ENCODE data around the gene FKBP2. TPM values are rescaled to one million over a fixed set of nuclear protein-coding genes. Genes with fewer than 3 reads are reported as not detected.

Gene FKBP2
- total RNA-seq, 1 donor from 2014 or later = 54.7 TPM

GRCh38 chr11:64207256-64208085, 33.4 kb upstream of the FKBP2 start:
- H3K36me3 Mint-ChIP-seq (ENCODE audit: unreplicated experiment) = peaks cover 18% of the 10 kb centered on the region
- DNase-seq (ENCODE audit: extremely low spot score, unreplicated experiment) = no peak
- no peak overlapping the region for H3K4me3 Mint-ChIP-seq (ENCODE audit: unreplicated experiment)
- H3K9me3 Mint-ChIP-seq (ENCODE audit: unreplicated experiment) = no peaks in the 10 kb centered on the region
- H3K4me1 Mint-ChIP-seq (ENCODE audit: unreplicated experiment) = peaks cover 17% of the 10 kb centered on the region
- H3K27ac Mint-ChIP-seq (ENCODE audit: unreplicated experiment) = peak overlapping the region; percentile 80
- no peaks in the 10 kb centered on the region for H3K27me3 Mint-ChIP-seq (ENCODE audit: unreplicated experiment)
- TF ChIP-seq, protein P1, sequence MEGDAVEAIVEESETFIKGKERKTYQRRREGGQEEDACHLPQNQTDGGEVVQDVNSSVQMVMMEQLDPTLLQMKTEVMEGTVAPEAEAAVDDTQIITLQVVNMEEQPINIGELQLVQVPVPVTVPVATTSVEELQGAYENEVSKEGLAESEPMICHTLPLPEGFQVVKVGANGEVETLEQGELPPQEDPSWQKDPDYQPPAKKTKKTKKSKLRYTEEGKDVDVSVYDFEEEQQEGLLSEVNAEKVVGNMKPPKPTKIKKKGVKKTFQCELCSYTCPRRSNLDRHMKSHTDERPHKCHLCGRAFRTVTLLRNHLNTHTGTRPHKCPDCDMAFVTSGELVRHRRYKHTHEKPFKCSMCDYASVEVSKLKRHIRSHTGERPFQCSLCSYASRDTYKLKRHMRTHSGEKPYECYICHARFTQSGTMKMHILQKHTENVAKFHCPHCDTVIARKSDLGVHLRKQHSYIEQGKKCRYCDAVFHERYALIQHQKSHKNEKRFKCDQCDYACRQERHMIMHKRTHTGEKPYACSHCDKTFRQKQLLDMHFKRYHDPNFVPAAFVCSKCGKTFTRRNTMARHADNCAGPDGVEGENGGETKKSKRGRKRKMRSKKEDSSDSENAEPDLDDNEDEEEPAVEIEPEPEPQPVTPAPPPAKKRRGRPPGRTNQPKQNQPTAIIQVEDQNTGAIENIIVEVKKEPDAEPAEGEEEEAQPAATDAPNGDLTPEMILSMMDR (IDR thresholded peaks at IDR 0.05) = no peak

DNA sequence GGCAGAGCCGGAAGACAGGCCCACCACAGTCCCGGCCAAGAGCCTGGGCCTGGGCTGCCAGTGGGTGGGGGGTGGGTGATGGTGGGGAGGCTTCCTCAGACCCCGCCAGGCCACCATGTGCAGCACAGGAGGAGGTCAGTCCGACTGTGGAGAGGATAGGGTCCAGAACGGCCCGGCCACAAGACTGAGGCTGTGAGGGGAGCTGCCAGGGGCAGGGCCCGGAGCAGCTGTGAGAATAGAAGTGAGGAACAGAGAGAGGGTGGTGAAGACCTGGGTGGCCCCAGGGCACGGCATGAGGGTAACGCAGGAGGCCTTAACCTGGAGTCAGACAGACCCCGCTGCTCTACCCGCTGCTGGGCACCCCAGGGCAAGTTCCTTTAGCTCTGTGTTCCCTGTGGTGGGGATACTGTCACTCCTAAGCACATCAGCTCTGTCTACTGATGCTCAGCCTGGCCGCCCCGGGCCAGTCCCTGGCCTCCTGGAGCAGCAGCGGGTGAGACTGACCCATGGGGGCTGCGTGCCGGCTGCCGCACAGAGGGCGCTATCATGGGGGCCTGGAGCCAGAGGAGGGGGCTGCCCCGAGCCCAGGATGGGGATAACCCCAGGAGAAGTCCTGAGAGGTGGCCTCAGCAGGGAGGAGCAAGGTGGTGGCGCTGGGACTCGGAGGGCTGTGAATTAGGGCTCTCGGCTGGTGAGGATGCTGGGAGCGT, 32.7 kb upstream of the FKBP2 start:
- Mint-ChIP-seq H3K4me1 (ENCODE audit: unreplicated experiment) (peaks cover 17% of the 10 kb centered on the region), H3K4me3 (ENCODE audit: unreplicated experiment) (no peak overlapping the region), H3K9me3 (ENCODE audit: unreplicated experiment) (no peaks in the 10 kb centered on the region), H3K27ac (ENCODE audit: unreplicated experiment) (peak overlapping the region; percentile 80), H3K27me3 (ENCODE audit: unreplicated experiment) (no peaks in the 10 kb centered on the region), H3K36me3 (ENCODE audit: unreplicated experiment) (peaks cover 13% of the 10 kb centered on the region)
- TF ChIP-seq, protein P1 (IDR thresholded peaks at IDR 0.05) = no peak
- no peak for DNase-seq (ENCODE audit: extremely low spot score, unreplicated experiment)

DNA sequence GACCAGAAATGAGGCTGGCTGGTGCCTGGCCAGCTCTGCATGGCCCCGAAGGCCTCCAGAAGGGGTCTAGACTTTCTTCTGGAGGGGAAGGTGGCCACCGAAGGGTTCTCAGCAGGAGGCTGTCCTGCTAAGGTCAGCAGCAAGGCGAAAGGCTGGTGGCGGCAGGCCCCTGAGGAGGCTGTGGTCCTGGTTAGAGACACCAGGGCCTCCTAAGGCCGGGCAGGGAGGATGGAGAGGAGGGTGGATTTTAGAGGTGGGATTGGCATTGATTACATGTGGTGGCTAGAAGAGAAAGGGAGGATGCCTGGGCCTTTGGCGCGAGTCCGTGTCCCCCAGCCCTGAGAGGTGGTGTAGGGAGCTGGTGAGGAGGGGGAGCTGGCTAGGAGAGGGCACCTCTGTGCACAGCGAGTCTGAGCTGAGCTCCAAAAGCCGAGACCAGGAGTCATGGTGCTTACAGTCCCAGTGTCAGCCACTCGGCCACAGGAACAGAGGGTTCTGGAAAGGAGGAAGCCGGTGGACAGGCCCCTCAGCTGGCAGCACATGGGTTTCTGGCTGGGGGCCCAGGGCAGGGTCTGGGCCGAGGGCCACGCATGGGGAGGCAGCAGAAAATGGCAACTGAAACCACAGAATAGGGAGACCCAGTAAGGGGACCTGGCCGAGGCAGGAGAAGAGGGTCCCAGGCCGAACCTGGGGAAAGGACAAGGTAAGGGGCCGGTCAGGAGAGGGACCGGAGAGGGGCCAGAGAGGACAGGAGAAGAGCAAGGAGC, 31.9 kb upstream of the FKBP2 start:
- Mint-ChIP-seq H3K9me3 (ENCODE audit: unreplicated experiment) (no peaks in the 10 kb centered on the region), H3K4me1 (ENCODE audit: unreplicated experiment) (peaks cover 15% of the 10 kb centered on the region), H3K27me3 (ENCODE audit: unreplicated experiment) (no peaks in the 10 kb centered on the region), H3K27ac (ENCODE audit: unreplicated experiment) (no peak overlapping the region), H3K36me3 (ENCODE audit: unreplicated experiment) (peaks cover 7% of the 10 kb centered on the region), H3K4me3 (ENCODE audit: unreplicated experiment) (no peak overlapping the region)
- no peak for DNase-seq (ENCODE audit: extremely low spot score, unreplicated experiment)
- TF ChIP-seq, protein P1 (IDR thresholded peaks at IDR 0.05) = no peak

DNA sequence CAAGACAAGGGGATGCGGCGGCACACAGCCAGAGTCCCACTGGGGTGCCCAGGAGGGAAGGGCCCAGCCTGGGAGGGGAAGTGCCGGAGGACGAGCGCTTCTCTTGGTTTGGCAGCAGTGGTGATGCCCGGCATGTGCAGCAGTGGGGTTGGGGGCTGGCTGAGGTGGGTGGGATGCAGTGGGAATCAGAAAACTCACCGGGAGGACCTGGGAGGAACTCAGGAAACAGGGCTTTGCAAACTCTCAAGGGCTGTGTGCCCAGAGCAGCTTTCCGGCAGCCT, 31.4 kb upstream of the FKBP2 start:
- TF ChIP-seq, protein P1 (IDR thresholded peaks at IDR 0.05) = no peak
- Mint-ChIP-seq H3K36me3 (ENCODE audit: unreplicated experiment) (peaks cover 2% of the 10 kb centered on the region), H3K27ac (ENCODE audit: unreplicated experiment) (no peak overlapping the region), H3K9me3 (ENCODE audit: unreplicated experiment) (no peaks in the 10 kb centered on the region), H3K4me1 (ENCODE audit: unreplicated experiment) (peaks cover 10% of the 10 kb centered on the region), H3K27me3 (ENCODE audit: unreplicated experiment) (no peaks in the 10 kb centered on the region), H3K4me3 (ENCODE audit: unreplicated experiment) (no peak overlapping the region)
- DNase-seq (ENCODE audit: extremely low spot score, unreplicated experiment) = no peak

All from osteocyte (in vitro differentiated cells).